Glutamatergic neuron (in vitro differentiated cells): ENCODE data around the gene NAP1L5. TPM values are rescaled to one million over a fixed set of nuclear protein-coding genes. Genes with fewer than 3 reads are reported as not detected.
A peak's percentile ranks its signal among the peaks of the same experiment; 100 is the strongest.

ENCODE experiments used
- DNase-seq: peaks from one replicate; pipeline ENCODE4 v3.0.0; 2022
- H3K27ac Mint-ChIP-seq: one replicate; pipeline ENCODE4 v1.8.0; 2020; ENCODE audit warnings: mild to moderate bottlenecking, mixed read lengths, inconsistent platforms; ENCODE audit not compliant: unreplicated experiment
- H3K27me3 Mint-ChIP-seq: one replicate; pipeline ENCODE4 v1.8.0; 2020; ENCODE audit warnings: mild to moderate bottlenecking, moderate library complexity, mixed read lengths, inconsistent platforms; ENCODE audit not compliant: unreplicated experiment
- H3K36me3 Mint-ChIP-seq: one replicate; pipeline ENCODE4 v1.8.0; 2020; ENCODE audit warnings: mild to moderate bottlenecking, mixed read lengths, inconsistent platforms; ENCODE audit not compliant: unreplicated experiment
- H3K4me1 Mint-ChIP-seq: one replicate; pipeline ENCODE4 v1.8.0; 2020; ENCODE audit warnings: mild to moderate bottlenecking, low read depth, mixed read lengths, inconsistent platforms; ENCODE audit not compliant: unreplicated experiment
- H3K4me3 Mint-ChIP-seq: one replicate; pipeline ENCODE4 v1.8.0; 2020; ENCODE audit warnings: mild to moderate bottlenecking, mixed read lengths, inconsistent platforms; ENCODE audit not compliant: unreplicated experiment
- H3K9me3 Mint-ChIP-seq: one replicate; pipeline ENCODE4 v1.8.0; 2020; ENCODE audit warnings: mild to moderate bottlenecking, moderate library complexity, mixed read lengths, inconsistent platforms; ENCODE audit not compliant: unreplicated experiment
- CTCF ChIP-seq: fragments of 200-600 bp; sonication (generic); IDR thresholded peaks from one replicate; pipeline ENCODE4 v1.5.0; 2021; ENCODE audit not compliant: partially characterized antibody, unreplicated experiment
- total RNA-seq: library from RNA; stranded (reverse); fragmentation: NEBNext Ultra II Directional; extraction: Animal tissue kit (Norgen Biotek cat#: 25700); gene quantifications from one replicate; pipeline ENCODE4 v1.2.1, GENCODE V29; 2021; ENCODE audit not compliant: unreplicated experiment

The NAP1L5 gene
- total RNA-seq, 1 donor from 2014 or later: 20.9 TPM

- Mint-ChIP-seq H3K4me3 (no peak overlapping the region), H3K27me3 (no peaks in the 10 kb centered on the region), H3K36me3 (peaks cover 39% of the 10 kb centered on the region), H3K9me3 (peaks cover 20% of the 10 kb centered on the region), H3K27ac (no peak overlapping the region), H3K4me1 (no peaks in the 10 kb centered on the region)
- no peak for DNase-seq
- TF ChIP-seq CTCF: no peak
Observed at GRCh38 chr4:88719381-88719780, 21.8 kb upstream of the NAP1L5 start.

GRCh38 chr4:88718098-88718497, 20.5 kb upstream of the NAP1L5 start:
- no peak for DNase-seq
- no peaks in the 10 kb centered on the region for H3K4me1 Mint-ChIP-seq
- no peaks in the 10 kb centered on the region for H3K27me3 Mint-ChIP-seq
- H3K27ac Mint-ChIP-seq: no peak overlapping the region
- peaks cover 20% of the 10 kb centered on the region for H3K9me3 Mint-ChIP-seq
- H3K36me3 Mint-ChIP-seq: peaks cover 40% of the 10 kb centered on the region
- H3K4me3 Mint-ChIP-seq: no peak overlapping the region
- no peak for TF ChIP-seq CTCF

- H3K4me1 Mint-ChIP-seq: no peaks in the 10 kb centered on the region
- TF ChIP-seq CTCF: no peak
- H3K27ac Mint-ChIP-seq: no peak overlapping the region
- peaks cover 39% of the 10 kb centered on the region for H3K36me3 Mint-ChIP-seq
- no peak overlapping the region for H3K4me3 Mint-ChIP-seq
- H3K27me3 Mint-ChIP-seq: peaks cover 1% of the 10 kb centered on the region
- DNase-seq: no peak
- H3K9me3 Mint-ChIP-seq: peaks cover 16% of the 10 kb centered on the region
Observed at GRCh38 chr4:88713782-88714181, 16.2 kb upstream of the NAP1L5 start.

GRCh38 chr4:88709989-88710388, 12.4 kb upstream of the NAP1L5 start:
- H3K9me3 Mint-ChIP-seq: no peaks in the 10 kb centered on the region
- peaks cover 3% of the 10 kb centered on the region for H3K27me3 Mint-ChIP-seq
- no peak for TF ChIP-seq CTCF

GRCh38 chr4:88706574-88706973, 8.9 kb upstream of the NAP1L5 start:
- Mint-ChIP-seq H3K4me3 (no peak overlapping the region), H3K27ac (no peak overlapping the region), H3K36me3 (no peaks in the 10 kb centered on the region), H3K4me1 (no peaks in the 10 kb centered on the region), H3K9me3 (no peaks in the 10 kb centered on the region), H3K27me3 (peaks cover 2% of the 10 kb centered on the region)
- no peak for DNase-seq
- peak; percentile 48 for TF ChIP-seq CTCF

More at GRCh38 chr4:88709989-88710388, 12.4 kb upstream of the NAP1L5 start:
- H3K4me3 Mint-ChIP-seq: no peak overlapping the region
- no peak overlapping the region for H3K27ac Mint-ChIP-seq
- peaks cover 12% of the 10 kb centered on the region for H3K36me3 Mint-ChIP-seq
- H3K4me1 Mint-ChIP-seq: no peaks in the 10 kb centered on the region
- no peak for DNase-seq
